K562 (cell line): ENCODE results near the gene TMEM61. TPM values are rescaled to one million over a fixed set of nuclear protein-coding genes. Genes with fewer than 3 reads are reported as not detected.

Experiments
- ATAC-seq: fragments of 200-7000 bp; cut with Tn5 transposase; 3 replicates; pipeline ENCODE4 v1.9.1; 2020; ENCODE audit warnings: moderate library complexity
- BruUV-seq: library from RNA; stranded (reverse); fragments of 400-500 nt; replicated peaks from 2 replicates; lab custom pipeline; 2021; lab: Mats Ljungman, UMichigan
- CTCF ChIA-PET: fragments of 300-600 bp; formaldehyde crosslinking; extraction: SDS; loops from one replicate; lab custom pipeline; 2021; ENCODE audit warnings: low intra/inter-chr PET ratio; lab: Yijun Ruan, JAX
- POLR2A ChIA-PET: fragments of 300-600, 350-650 bp; sonication (Branson Sonifier 250); formaldehyde crosslinking; extraction: SDS; loops from one replicate; lab custom pipeline; 2021; ENCODE audit warnings: antibody characterized with exemption, inconsistent platforms; lab: Yijun Ruan, JAX
- DNase-seq, 4 experiments: peaks; one replicate each; pipeline versions ENCODE4 v3.0.0 to v3.0.0-alpha.2; 2011 to 2018; ENCODE audit warnings: low spot score in 3 of 4, mixed read lengths in 3 of 4; ENCODE audit errors: extremely low read depth in 1 of 4
- FAIRE-seq: peaks from 2 replicates; lab custom pipeline; 2011; peaks lifted over from hg19 to GRCh38; lab: Jason Lieb, UNC
- H2AFZ ChIP-seq: 2 replicates; pipeline ENCODE4 v1.6.0; 2011; ENCODE audit warnings: low read depth, low read length, control low read depth, inconsistent platforms
- H3K27ac ChIP-seq: fragments of 200-600 bp; 3 replicates; pipeline ENCODE4 v1.8.0; 2011; ENCODE audit warnings: low read depth, mild to moderate bottlenecking, control low read depth, inconsistent platforms, low read length, moderate library complexity, mixed read lengths; ENCODE audit errors: extremely low read depth
- H3K27me3 ChIP-seq, 2 experiments: fragments of 300-600 bp in 1 of 2; 2 replicates in 1 of 2; 3 replicates in 1 of 2; pipeline versions ENCODE4 v1.6.0 to v1.8.0; 2011; ENCODE audit warnings: inconsistent platforms in 2 of 2, low read length in 2 of 2, mild to moderate bottlenecking in 1 of 2, mixed read lengths in 1 of 2, moderate library complexity in 1 of 2; ENCODE audit not compliant: control insufficient read depth in 2 of 2, insufficient read depth in 2 of 2
- H3K36me3 ChIP-seq: fragments of 300-600 bp; 3 replicates; pipeline ENCODE4 v1.8.0; 2011; ENCODE audit warnings: mild to moderate bottlenecking, low read length, inconsistent platforms; ENCODE audit not compliant: control insufficient read depth, insufficient read depth
- H3K4me1 ChIP-seq, 2 experiments: fragments of 200-600 bp in 1 of 2; replicated peaks in 1 of 2; 2 replicates in 1 of 2; 3 replicates in 1 of 2; pipeline versions ENCODE4 v1.5.1 to v1.8.0; 2011; ENCODE audit warnings: inconsistent platforms in 2 of 2, low read length in 2 of 2, mild to moderate bottlenecking in 1 of 2, mixed read lengths in 1 of 2, moderate library complexity in 1 of 2; ENCODE audit not compliant: control insufficient read depth in 2 of 2, insufficient read depth in 2 of 2
- H3K4me2 ChIP-seq: 2 replicates; pipeline ENCODE4 v1.6.1; 2011; ENCODE audit warnings: low read length, control low read depth, inconsistent platforms, mixed read lengths; ENCODE audit not compliant: insufficient read depth
- H3K4me3 ChIP-seq: fragments of 200-600 bp; sonication (generic), shearing (Covaris generic); 2 replicates; pipeline ENCODE4 v1.5.1; 2016; ENCODE audit warnings: control low read depth, inconsistent platforms
- H3K79me2 ChIP-seq: fragments of 200-600 bp; 3 replicates; pipeline ENCODE4 v1.8.0; 2011; ENCODE audit warnings: low read length, inconsistent platforms; ENCODE audit not compliant: control insufficient read depth, insufficient read depth
- H3K9ac ChIP-seq, 2 experiments: 2 replicates each; pipeline versions ENCODE4 v1.6.0 to v1.6.1; 2011; ENCODE audit warnings: low read depth in 2 of 2, low read length in 2 of 2, control low read depth in 1 of 2, inconsistent platforms in 1 of 2, mild to moderate bottlenecking in 1 of 2, mixed read lengths in 1 of 2; ENCODE audit not compliant: insufficient read depth in 1 of 2
- H3K9me1 ChIP-seq: one replicate; pipeline ENCODE4 v1.6.0; 2011; ENCODE audit warnings: inconsistent platforms, mild to moderate bottlenecking, low read length, moderate library complexity; ENCODE audit not compliant: control insufficient read depth, insufficient read depth
- H3K9me3 ChIP-seq: replicated peaks from 2 replicates; pipeline ENCODE4 v1.5.1; 2011; ENCODE audit warnings: low read depth, low read length, inconsistent platforms; ENCODE audit not compliant: control insufficient read depth, insufficient read depth
- H4K20me1 ChIP-seq: replicated peaks from 2 replicates; pipeline ENCODE4 v1.6.1; 2011; ENCODE audit warnings: low read length, inconsistent platforms, mixed read lengths; ENCODE audit not compliant: control insufficient read depth, insufficient read depth
- BCOR ChIP-seq: fragments of 450-650 bp; IDR thresholded peaks from 2 replicates; pipeline ENCODE4 v1.6.1; 2016
- CBX8 ChIP-seq: fragments of 200-600 bp; sonication (generic); IDR thresholded peaks from 2 replicates; pipeline ENCODE4 v1.6.1; 2012; ENCODE audit warnings: borderline replicate concordance, mixed run types, low read depth, mild to moderate bottlenecking, moderate library complexity, mixed read lengths, low read length, control low read depth, inconsistent platforms; ENCODE audit not compliant: poor library complexity, severe bottlenecking; ENCODE audit errors: extremely low read depth
- CTCF ChIP-seq, 3 experiments: IDR thresholded peaks in 2 of 3; conservative IDR thresholded peaks in 1 of 3; 2 replicates each; pipeline ENCODE4 v1.5.1; 2011 to 2012; ENCODE audit warnings: low read length in 3 of 3, mild to moderate bottlenecking in 3 of 3, control low read depth in 2 of 3, improper control_type of control experiment in 1 of 3, inconsistent platforms in 1 of 3, low read depth in 1 of 3, mixed read lengths in 1 of 3, moderate library complexity in 1 of 3; ENCODE audit not compliant: insufficient read depth in 2 of 3
- DMBX1 ChIP-seq: fragments of 250-450 bp; sonication (Bioruptor Pico); IDR thresholded peaks from 2 replicates; pipeline ENCODE4 v1.8.0; 2022; ENCODE audit warnings: inconsistent platforms, mild to moderate bottlenecking, moderate library complexity, borderline replicate concordance
- FOSL1 ChIP-seq: fragments of 200-800 bp; sonication (Bioruptor generic); conservative IDR thresholded peaks from 2 replicates; pipeline ENCODE4 v1.6.1; 2016; ENCODE audit warnings: missing genetic modification characterization, missing compliant biosample characterization
- KDM2B ChIP-seq: fragments of 250-450 bp; sonication (Bioruptor Pico); IDR thresholded peaks from 2 replicates; pipeline ENCODE4 v1.8.0; 2021; ENCODE audit warnings: mild to moderate bottlenecking, moderate library complexity
- NFYB ChIP-seq: IDR thresholded peaks from 2 replicates; pipeline ENCODE4 v1.6.1; 2011; ENCODE audit warnings: mild to moderate bottlenecking, moderate library complexity; ENCODE audit not compliant: insufficient read length; ENCODE audit errors: extremely low read depth
- POLR2AphosphoS2 ChIP-seq: IDR thresholded peaks from 2 replicates; pipeline ENCODE4 v1.6.1; 2012; ENCODE audit warnings: low read length, improper control_type of control experiment
- SAFB2 ChIP-seq: fragments of 200-400 bp; formaldehyde crosslinking; IDR thresholded peaks from 2 replicates; pipeline ENCODE4 v1.6.1; 2018; ENCODE audit warnings: borderline replicate concordance, low read length, low read depth, moderate library complexity; ENCODE audit not compliant: severe bottlenecking
- SMARCA4 ChIP-seq: fragments of 450-650 bp; IDR thresholded peaks from 2 replicates; pipeline ENCODE4 v1.6.1; 2016
- TAF15 ChIP-seq: fragments of 200-400 bp; formaldehyde crosslinking; IDR thresholded peaks from 2 replicates; pipeline ENCODE4 v1.6.1; 2017; ENCODE audit warnings: mild to moderate bottlenecking, low read depth, low read length, moderate library complexity
- USF1 ChIP-seq: sonication (generic); formaldehyde crosslinking; IDR thresholded peaks from 2 replicates; pipeline ENCODE4 v1.9.0; 2022; ENCODE audit warnings: mild to moderate bottlenecking, missing genetic modification reagents
- VEZF1 ChIP-seq: fragments of 200-800 bp; sonication (Bioruptor generic); IDR thresholded peaks from 2 replicates; pipeline ENCODE4 v1.6.1; 2017; ENCODE audit warnings: missing genetic modification characterization, missing compliant biosample characterization
- WGBS: fragments of 100-300 bp; shearing (Covaris generic); methylation state at CpG from one replicate; pipeline ENCODE4 v1.1.6; 2016; ENCODE audit warnings: low coverage, mixed read lengths; ENCODE audit not compliant: insufficient coverage; ENCODE audit errors: missing lambda C conversion rate; 5-methylcytosine and 5-hydroxymethylcytosine counted together
- in situ Hi-C: fragments of 300-500 bp; cut with MboI; formaldehyde crosslinking; loops from 4 replicates; pipeline ENCODE4 v1.15.0; 2018; ENCODE audit warnings: inconsistent platforms, mixed read lengths
- intact Hi-C: fragments of 100-400 bp; cut with micrococcal nuclease; formaldehyde crosslinking; loops from 2 replicates; pipeline ENCODE4 v1.14.2; 2022
- polyA plus RNA-seq, 8 experiments: library from polyadenylated mRNA; depleted of rRNA in 4 of 8; stranded (reverse) in 5 of 8; unstranded in 3 of 8; fragments of >200 nt; fragmentation: Nextera tagmentation in 2 of 8; fragmentation: Illumina TruSeq in 1 of 8; extraction: Ambion mirVana in 2 of 8; extraction: Trizol in 1 of 8; gene quantifications; 2 replicates each; pipeline versions ENCODE4 v1.2.1 to v1.2.3, GENCODE V29; 2011 to 2014; ENCODE audit warnings: inconsistent platforms in 1 of 8, missing spikeins in 1 of 8
- total RNA-seq, 7 experiments: library from RNA; depleted of rRNA in 6 of 7; stranded (reverse); fragments of >200 nt in 6 of 7; fragmentation: Illumina TruSeq in 2 of 7; extraction: Trizol in 2 of 7; gene quantifications; 2 replicates each; pipeline versions ENCODE4 v1.2.1 to v1.2.3, GENCODE V29; 2011 to 2021; ENCODE audit warnings: low replicate concordance in 1 of 7
- TF ChIP-seq, protein P1 (sequence below), 2 experiments: fragments of 450-650 bp; conservative IDR thresholded peaks; 2 replicates each; pipeline ENCODE4 v1.6.1; 2017; ENCODE audit warnings: mild to moderate bottlenecking in 2 of 2, moderate library complexity in 2 of 2

The TMEM61 gene
- total and polyA plus RNA-seq, 9 of the 15 experiments (the other 6 are each of a cell fraction or from before 2014, with no cell fraction given) = not detected

GRCh38 chr1:54989968-54990810, 9.8 kb downstream of the TMEM61 start:
- in situ Hi-C loops (loop anchor here (5.0 to 10.0 kb wide), 2 partner anchors 38 to 305 kb away; no protein-coding TSS in a partner anchor), intact Hi-C loops (loop anchor here (10.0 kb wide), 1 partner anchor 315 kb away; no protein-coding TSS in a partner anchor)
- TF ChIP-seq BCOR (peak; percentile 56; the same call in 1 of the 2 replicates), CBX8 (no peak), FOSL1 (tag) (0 out of 2 replicates have a peak, but pooled peaks have one; percentile 45), SAFB2 (no peak), USF1 (CRISPR knock-in tag) (no peak), NFYB (no peak), CTCF (IDR thresholded peaks at IDR 0.05 in 2 of 3, conservative IDR thresholded peaks at IDR 0.05 in 1 of 3; ENCODE audit: insufficient read depth in 2 of 3, low read depth in 1 of 3, low read length in 3 of 3) (peak in 1 of 3 experiments; percentile 13; a peak in 1 of 6 replicates), POLR2AphosphoS2 (no peak), TAF15 (no peak), KDM2B (CRISPR knock-in tag) (no peak), DMBX1 (CRISPR knock-in tag) (no peak), SMARCA4 (no peak), VEZF1 (CRISPR knock-in tag) (no peak)
- TF ChIP-seq, protein P1, sequence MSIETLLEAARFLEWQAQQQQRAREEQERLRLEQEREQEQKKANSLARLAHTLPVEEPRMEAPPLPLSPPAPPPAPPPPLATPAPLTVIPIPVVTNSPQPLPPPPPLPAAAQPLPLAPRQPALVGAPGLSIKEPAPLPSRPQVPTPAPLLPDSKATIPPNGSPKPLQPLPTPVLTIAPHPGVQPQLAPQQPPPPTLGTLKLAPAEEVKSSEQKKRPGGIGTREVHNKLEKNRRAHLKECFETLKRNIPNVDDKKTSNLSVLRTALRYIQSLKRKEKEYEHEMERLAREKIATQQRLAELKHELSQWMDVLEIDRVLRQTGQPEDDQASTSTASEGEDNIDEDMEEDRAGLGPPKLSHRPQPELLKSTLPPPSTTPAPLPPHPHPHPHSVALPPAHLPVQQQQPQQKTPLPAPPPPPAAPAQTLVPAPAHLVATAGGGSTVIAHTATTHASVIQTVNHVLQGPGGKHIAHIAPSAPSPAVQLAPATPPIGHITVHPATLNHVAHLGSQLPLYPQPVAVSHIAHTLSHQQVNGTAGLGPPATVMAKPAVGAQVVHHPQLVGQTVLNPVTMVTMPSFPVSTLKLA (conservative IDR thresholded peaks at IDR 0.05) = no peak

More at GRCh38 chr1:54989968-54990810, 9.8 kb downstream of the TMEM61 start:
- FAIRE-seq (no peak), ATAC-seq (peak; percentile 24; the same call in 2 of the 3 replicates), DNase-seq (peak in 1 of 4 experiments; percentile 23)
- H3K4me2 ChIP-seq = no peak overlapping the region
- no peaks in the 10 kb centered on the region; the same call in 1 of the 2 replicates for H3K9me3 ChIP-seq
- no TSS peak for BruUV-seq
- 0 out of 4 replicates have a peak overlapping the region, but pooled peaks of 1 of the 2 experiments have one; percentile 48 for H3K9ac ChIP-seq
- peaks cover 0 to 12% of the 10 kb centered on the region in 2 experiments; a peak in 2 of 5 replicates for H3K4me1 ChIP-seq
- H3K36me3 ChIP-seq = no peaks in the 10 kb centered on the region
- H3K4me3 ChIP-seq = no peak overlapping the region
- H2AFZ ChIP-seq = no peak overlapping the region
- ChIA-PET CTCF (no interaction called here), POLR2A (interaction anchor here (0.7 to 1.0 kb wide), 3 partner anchors 19 to 40 kb away, joined by 3 read pairs; no protein-coding TSS in a partner anchor)
- no peak overlapping the region for H3K27ac ChIP-seq
- WGBS = 3% methylated on average over 12 of the region's 13 CpGs
- peaks cover 5% of the 10 kb centered on the region; the same call in 1 of the 2 replicates for H4K20me1 ChIP-seq
- H3K27me3 ChIP-seq = peaks cover 23 to 80% of the 10 kb centered on the region in 2 experiments; a peak in 4 of 5 replicates
- H3K79me2 ChIP-seq = no peaks in the 10 kb centered on the region
- H3K9me1 ChIP-seq = no peaks in the 10 kb centered on the region
